CD4-positive, alpha-beta T cell (primary cell): ENCODE measurements around the gene APOO. TPM values are rescaled to one million over a fixed set of nuclear protein-coding genes. Genes with fewer than 3 reads are reported as not detected.
"Not testable (repeated sequence)": the region's sequence is repeated elsewhere in the genome, so short reads cannot be mapped to it uniquely, and the experiment has no call there.

Experiments used
- ATAC-seq: fragments of 200-7000 bp; cut with Tn5 transposase; one replicate; pipeline ENCODE4 v1.10.0; 2022; ENCODE audit warnings: mild to moderate bottlenecking; ENCODE audit not compliant: poor library complexity
- CTCF ChIA-PET: fragments of 350-600 bp; sonication (Branson Sonifier 250); formaldehyde crosslinking; loops from one replicate; lab custom pipeline; 2021; ENCODE audit warnings: antibody characterized with exemption, inconsistent platforms; lab: Charles Lee
- POLR2A ChIA-PET: fragments of 350-600 bp; sonication (Branson Sonifier 250); formaldehyde crosslinking; loops from one replicate; lab custom pipeline; 2021; ENCODE audit warnings: antibody characterized with exemption, inconsistent platforms; lab: Charles Lee
- DNase-seq, 14 experiments: peaks; one replicate each; pipeline ENCODE4 v3.0.0-alpha.2; 2013 to 2020; ENCODE audit warnings: mixed read lengths in 2 of 14
- H3K27ac ChIP-seq, 2 donors: one replicate each; pipeline versions ENCODE4 v1.5.1 to v1.7.0; 2013; ENCODE audit warnings: low read length in 2 of 2, low read depth in 1 of 2, mild to moderate bottlenecking in 1 of 2
- H3K27me3 ChIP-seq, 2 experiments: 1 replicate in 1 of 2; 2 replicates in 1 of 2; pipeline versions ENCODE4 v1.6.1 to v1.7.0; 2013; ENCODE audit warnings: low read length in 2 of 2, control low read depth in 1 of 2, mild to moderate bottlenecking in 1 of 2, moderate library complexity in 1 of 2; ENCODE audit not compliant: insufficient read depth in 2 of 2, control insufficient read depth in 1 of 2
- H3K36me3 ChIP-seq: one replicate; pipeline ENCODE4 v1.6.1; 2013; ENCODE audit warnings: low read length, control low read depth; ENCODE audit not compliant: insufficient read depth
- H3K4me1 ChIP-seq: one replicate; pipeline ENCODE4 v1.6.1; 2013; ENCODE audit warnings: low read length, control low read depth; ENCODE audit not compliant: insufficient read depth
- H3K4me3 ChIP-seq: one replicate; pipeline ENCODE4 v1.5.1; 2013; ENCODE audit warnings: mild to moderate bottlenecking, low read length, moderate library complexity
- H3K9me3 ChIP-seq, 2 experiments: 1 replicate in 1 of 2; 2 replicates in 1 of 2; pipeline versions ENCODE4 v1.6.1 to v1.7.0; 2013; ENCODE audit warnings: low read length in 2 of 2, mild to moderate bottlenecking in 2 of 2, control low read depth in 1 of 2, moderate library complexity in 1 of 2; ENCODE audit not compliant: control insufficient read depth in 1 of 2, insufficient read depth in 1 of 2
- H3K27ac Mint-ChIP-seq: one replicate; pipeline ENCODE4 v1.8.0; 2020; ENCODE audit warnings: mixed read lengths
- H3K27me3 Mint-ChIP-seq: one replicate; pipeline ENCODE4 v1.8.0; 2021; ENCODE audit warnings: mixed read lengths
- H3K36me3 Mint-ChIP-seq: one replicate; pipeline ENCODE4 v1.8.0; 2021; ENCODE audit warnings: low read depth, mixed read lengths
- H3K4me1 Mint-ChIP-seq: one replicate; pipeline ENCODE4 v1.8.0; 2021; ENCODE audit warnings: low read depth, mixed read lengths
- H3K4me3 Mint-ChIP-seq: one replicate; pipeline ENCODE4 v1.8.0; 2020; ENCODE audit warnings: mild to moderate bottlenecking, mixed read lengths
- H3K9me3 Mint-ChIP-seq: one replicate; pipeline ENCODE4 v1.8.0; 2020; ENCODE audit warnings: mixed read lengths
- CTCF ChIP-seq: fragments of 200-600 bp; IDR thresholded peaks from one replicate; pipeline ENCODE4 v1.8.0; 2022; ENCODE audit warnings: antibody characterized with exemption, mild to moderate bottlenecking
- intact Hi-C, 2 experiments: fragments of 100-400 bp; cut with DNase I in 1 of 2; cut with micrococcal nuclease in 1 of 2; formaldehyde crosslinking; loops; one replicate each; pipeline versions ENCODE4 v1.15.1 to v1.9.0; 2023 to 2025; cut with DNase I, micrococcal nuclease
- total RNA-seq, 174 experiments: library from RNA in 2 of 174; stranded (reverse) in 2 of 174; gene quantifications; one replicate each; pipeline ENCODE4 v1.2.3 and lab custom pipeline; 2021 to 2026

Gene APOO
- total RNA-seq, 2 experiments from 2014 or later = 3.3 to 4.9 TPM

GRCh38 chrX:23861215-23861896 is 46.4 kb downstream of the APOO start:
- POLR2A ChIA-PET = no interaction called here
- Histone ChIP-seq H3K4me3 (no peak overlapping the region), H3K4me1 (no peaks in the 10 kb centered on the region), H3K27ac (no peak overlapping the region), H3K36me3 (no peaks in the 10 kb centered on the region), H3K27me3 (no peaks in the 10 kb centered on the region), H3K9me3 (no peaks in the 10 kb centered on the region)
- Mint-ChIP-seq H3K36me3 (peaks cover 10% of the 10 kb centered on the region), H3K4me3 (no peak overlapping the region), H3K4me1 (no peaks in the 10 kb centered on the region), H3K27ac (no peak overlapping the region), H3K27me3 (no peaks in the 10 kb centered on the region), H3K9me3 (no peaks in the 10 kb centered on the region)
- ATAC-seq (no peak), DNase-seq (no peak)
- TF ChIP-seq CTCF = no peak
- intact Hi-C loops = no loop called here
- CTCF ChIA-PET = interaction anchor here (1.5 kb wide), 1 partner anchor 26 kb away, joined by 6 read pairs; no protein-coding TSS in a partner anchor

- H3K36me3 ChIP-seq, H3K4me1 ChIP-seq, H3K9me3 Mint-ChIP-seq, H3K27ac ChIP-seq, H3K4me1 Mint-ChIP-seq, intact Hi-C loops, H3K27me3 ChIP-seq, DNase-seq, H3K4me3 Mint-ChIP-seq, ATAC-seq, H3K9me3 ChIP-seq, H3K27me3 Mint-ChIP-seq, H3K4me3 ChIP-seq, POLR2A ChIA-PET, H3K27ac Mint-ChIP-seq, CTCF ChIA-PET: not testable (repeated sequence)
- peaks cover 20% of the 10 kb centered on the region for H3K36me3 Mint-ChIP-seq
Observed at GRCh38 chrX:23859238-23859637, 48.5 kb downstream of the APOO start.

- Histone ChIP-seq H3K4me3 (no peak overlapping the region), H3K27ac (no peak overlapping the region), H3K9me3 (no peaks in the 10 kb centered on the region), H3K36me3 (no peaks in the 10 kb centered on the region), H3K27me3 (no peaks in the 10 kb centered on the region), H3K4me1 (no peaks in the 10 kb centered on the region)
- Mint-ChIP-seq H3K4me3 (no peak overlapping the region), H3K4me1 (no peaks in the 10 kb centered on the region), H3K27ac (no peak overlapping the region), H3K27me3 (no peaks in the 10 kb centered on the region), H3K36me3 (peaks cover 14% of the 10 kb centered on the region), H3K9me3 (no peaks in the 10 kb centered on the region)
- POLR2A ChIA-PET = no interaction called here
- CTCF ChIA-PET = no interaction called here
- no peak for TF ChIP-seq CTCF
- intact Hi-C loops = no loop called here
- DNase-seq = no peak
- no peak for ATAC-seq
Observed at GRCh38 chrX:23857935-23858334, 49.8 kb downstream of the APOO start.

- Histone ChIP-seq H3K4me1 (no peaks in the 10 kb centered on the region), H3K36me3 (no peaks in the 10 kb centered on the region), H3K9me3 (no peaks in the 10 kb centered on the region), H3K27me3 (no peaks in the 10 kb centered on the region), H3K27ac (no peak overlapping the region), H3K4me3 (no peak overlapping the region)
- ATAC-seq = no peak
- H3K4me3 Mint-ChIP-seq = no peak overlapping the region
- POLR2A ChIA-PET = no interaction called here
- no peak for TF ChIP-seq CTCF
- CTCF ChIA-PET = interaction anchor here (0.6 kb wide), 2 partner anchors 9 to 45 kb away, joined by 3 to 4 read pairs; no protein-coding TSS in a partner anchor
- intact Hi-C loops = no loop called here
- DNase-seq = no peak
- H3K27ac Mint-ChIP-seq = no peak overlapping the region
- no peaks in the 10 kb centered on the region for H3K9me3 Mint-ChIP-seq
- H3K36me3 Mint-ChIP-seq = peaks cover 14% of the 10 kb centered on the region
- no peaks in the 10 kb centered on the region for H3K27me3 Mint-ChIP-seq
- H3K4me1 Mint-ChIP-seq = no peaks in the 10 kb centered on the region
Observed at GRCh38 chrX:23857363-23857762, 50.4 kb downstream of the APOO start.
